GM13976 (cell line): ENCODE data around the gene CASP1.

ENCODE experiments used
- DNase-seq: peaks from one replicate; pipeline ENCODE4 v3.0.0; 2012; ENCODE audit warnings: low spot score
- in situ Hi-C: fragments of 300-500 bp; cut with MboI; formaldehyde crosslinking; loops from one replicate; pipeline ENCODE4 v1.12.0; 2022; ENCODE audit warnings: low sequenced_read_pairs, mixed read lengths, inconsistent platforms; ENCODE audit not compliant: unreplicated experiment
- TF ChIP-seq, protein P1 (sequence below): IDR thresholded peaks from 2 replicates; pipeline ENCODE4 v1.5.1; 2012; ENCODE audit warnings: borderline replicate concordance, mild to moderate bottlenecking; ENCODE audit not compliant: insufficient read depth; ENCODE audit errors: extremely low read depth, missing control alignments, control extremely low read depth

The CASP1 gene

DNA sequence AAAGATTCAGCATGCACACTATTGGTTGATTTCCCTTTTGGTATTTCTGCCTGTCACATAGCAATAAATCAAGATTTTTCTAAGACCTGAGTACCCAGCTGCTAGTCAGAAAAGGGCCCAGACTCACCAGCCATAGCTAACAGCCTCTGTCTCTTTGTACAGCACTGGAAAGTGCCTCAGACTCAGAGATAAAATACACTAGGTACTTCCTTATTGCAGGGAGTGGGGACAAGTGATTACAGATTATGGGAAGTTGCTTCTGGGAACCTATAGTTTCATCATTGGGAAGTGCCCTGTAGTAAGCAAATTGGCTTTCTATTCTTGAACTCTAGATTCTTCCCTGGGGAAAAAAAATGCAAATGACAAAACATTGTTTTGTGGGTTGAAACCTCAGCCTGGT is 11.9 kb downstream of the CASP1 start, which contains the start of gene CASP5:
Gene CASP5 (minus strand): TSS at position 166 of the 400 bp plus-strand sequence. CDS start 32 bp downstream, at position 134.
- TF ChIP-seq, protein P1, sequence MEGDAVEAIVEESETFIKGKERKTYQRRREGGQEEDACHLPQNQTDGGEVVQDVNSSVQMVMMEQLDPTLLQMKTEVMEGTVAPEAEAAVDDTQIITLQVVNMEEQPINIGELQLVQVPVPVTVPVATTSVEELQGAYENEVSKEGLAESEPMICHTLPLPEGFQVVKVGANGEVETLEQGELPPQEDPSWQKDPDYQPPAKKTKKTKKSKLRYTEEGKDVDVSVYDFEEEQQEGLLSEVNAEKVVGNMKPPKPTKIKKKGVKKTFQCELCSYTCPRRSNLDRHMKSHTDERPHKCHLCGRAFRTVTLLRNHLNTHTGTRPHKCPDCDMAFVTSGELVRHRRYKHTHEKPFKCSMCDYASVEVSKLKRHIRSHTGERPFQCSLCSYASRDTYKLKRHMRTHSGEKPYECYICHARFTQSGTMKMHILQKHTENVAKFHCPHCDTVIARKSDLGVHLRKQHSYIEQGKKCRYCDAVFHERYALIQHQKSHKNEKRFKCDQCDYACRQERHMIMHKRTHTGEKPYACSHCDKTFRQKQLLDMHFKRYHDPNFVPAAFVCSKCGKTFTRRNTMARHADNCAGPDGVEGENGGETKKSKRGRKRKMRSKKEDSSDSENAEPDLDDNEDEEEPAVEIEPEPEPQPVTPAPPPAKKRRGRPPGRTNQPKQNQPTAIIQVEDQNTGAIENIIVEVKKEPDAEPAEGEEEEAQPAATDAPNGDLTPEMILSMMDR: no peak
- in situ Hi-C loops: no loop called here

DNA sequence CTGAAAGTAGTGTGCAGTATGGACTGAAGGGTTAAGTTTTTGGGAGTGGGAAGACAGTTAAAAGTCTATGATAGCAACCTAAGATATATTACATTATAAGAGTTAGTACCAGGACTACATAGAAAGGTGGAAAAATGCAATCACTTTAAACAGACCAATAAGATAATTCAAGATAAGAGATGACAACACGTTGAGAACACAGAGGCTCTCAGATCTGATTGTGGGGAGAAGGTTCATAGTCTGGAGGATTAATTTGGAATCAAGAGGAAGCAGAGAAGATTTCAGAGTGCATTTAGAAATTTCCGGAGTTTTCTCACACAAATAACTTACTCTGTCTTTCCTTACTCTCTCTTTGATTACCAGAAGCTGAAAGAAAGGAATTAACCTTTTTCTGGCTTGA is 12.4 kb downstream of the CASP1 start:
- in situ Hi-C loops: no loop called here
- DNase-seq: no peak
- TF ChIP-seq, protein P1: no peak

More for the DNA sequence above, 11.9 kb downstream of the CASP1 start, which contains the start of gene CASP5:
- DNase-seq: no peak

DNA sequence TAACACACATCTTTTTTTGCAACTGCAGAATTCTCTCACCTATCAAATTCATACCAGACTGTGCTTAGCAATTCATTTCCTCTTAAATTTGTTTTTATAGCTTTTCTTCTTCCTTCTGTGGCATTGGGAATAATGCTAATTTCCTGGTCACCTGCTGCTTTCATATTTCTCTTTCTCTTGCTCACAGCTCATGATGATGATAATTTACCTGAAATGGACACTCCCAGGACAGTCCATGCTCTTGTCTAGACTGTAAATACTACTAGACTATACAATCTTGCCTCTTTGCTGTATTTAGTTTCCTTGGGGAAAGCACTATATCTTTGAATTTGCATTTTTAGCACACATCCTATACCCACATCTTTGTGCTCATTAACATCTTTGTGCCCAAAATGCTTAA is 27.5 kb downstream of the CASP1 start:
- TF ChIP-seq, protein P1: no peak
- no peak for DNase-seq
- in situ Hi-C loops: no loop called here

GRCh38 chr11:105005451-105005845 is 29.5 kb downstream of the CASP1 start:
- in situ Hi-C loops: no loop called here
- TF ChIP-seq, protein P1: no peak
- DNase-seq: no peak

- DNase-seq: no peak
- in situ Hi-C loops: no loop called here
- TF ChIP-seq, protein P1: no peak
Observed at GRCh38 chr11:105004021-105004420, 30.9 kb downstream of the CASP1 start.

- TF ChIP-seq, protein P1: no peak
- no peak for DNase-seq
- in situ Hi-C loops: no loop called here
Observed at GRCh38 chr11:105003151-105003550, 31.8 kb downstream of the CASP1 start.
